ENCODE measurements around the gene SUPT20HL2.
"Not testable (repeated sequence)": the region's sequence is repeated elsewhere in the genome, so short reads cannot be mapped to it uniquely, and the experiment has no call there.

SUPT20HL2 gene

GRCh38 chrX:24314019-24314635, at the start of gene SUPT20HL2:
Gene SUPT20HL2 (minus strand): TSS chrX:24314069. CDS start chrX:24313315, 754 bp downstream.
- TF ChIP-seq POLR2A (IDR thresholded peaks at IDR 0.05; ENCODE audit: low read depth, low read length), result no peak
- DNase-seq (ENCODE audit: insufficient read length, low spot score) (no peak), FAIRE-seq (no peak)

- DNase-seq (ENCODE audit: insufficient read length, low spot score); FAIRE-seq: not testable (repeated sequence)
Measured at GRCh38 chrX:24362089-24362745, 48.3 kb upstream of the SUPT20HL2 start.

GRCh38 chrX:24360272-24360671, 46.4 kb upstream of the SUPT20HL2 start, which contains the start of gene SUPT20HL1:
Gene SUPT20HL1 (plus strand): TSS chrX:24360639. CDS start chrX:24362761, 2,122 bp downstream.
- no peak for TF ChIP-seq POLR2A (IDR thresholded peaks at IDR 0.05; ENCODE audit: low read depth, low read length)
- DNase-seq (ENCODE audit: insufficient read length, low spot score) (no peak), FAIRE-seq (no peak)

GRCh38 chrX:24357106-24357505, 43.2 kb upstream of the SUPT20HL2 start:
- no peak for FAIRE-seq
- no peak for TF ChIP-seq POLR2A (IDR thresholded peaks at IDR 0.05; ENCODE audit: low read depth, low read length)
- DNase-seq (ENCODE audit: insufficient read length, low spot score), result no peak

GRCh38 chrX:24355095-24355494, 41.2 kb upstream of the SUPT20HL2 start:
- FAIRE-seq, result no peak
- no peak for DNase-seq (ENCODE audit: insufficient read length, low spot score)
- no peak for TF ChIP-seq POLR2A (IDR thresholded peaks at IDR 0.05; ENCODE audit: low read depth, low read length)

DNA sequence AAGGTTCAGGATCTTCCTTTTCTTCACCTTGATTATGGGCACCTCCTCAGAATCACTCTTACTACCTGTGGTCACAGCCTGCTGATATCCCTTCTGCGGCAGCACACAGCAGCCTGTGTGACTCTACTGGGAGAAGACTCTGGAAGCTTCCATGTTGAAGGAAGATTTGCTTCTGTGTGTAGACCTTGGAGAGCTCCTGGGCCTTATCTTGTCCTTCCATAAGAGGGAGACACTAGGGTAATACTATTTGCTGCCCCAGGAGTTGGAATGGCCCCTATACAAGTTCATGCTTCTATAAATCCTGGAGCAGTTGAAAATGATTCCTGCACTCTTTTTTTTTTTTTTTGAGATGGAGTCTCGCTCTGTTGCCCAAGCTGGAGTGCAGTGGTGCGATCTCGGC, 36.3 kb upstream of the SUPT20HL2 start:
- DNase-seq (ENCODE audit: insufficient read length, low spot score) (no peak), FAIRE-seq (no peak)
- TF ChIP-seq POLR2A (IDR thresholded peaks at IDR 0.05; ENCODE audit: low read depth, low read length), result no peak

GRCh38 chrX:24347881-24348280, 34.0 kb upstream of the SUPT20HL2 start:
- FAIRE-seq (no peak), DNase-seq (ENCODE audit: insufficient read length, low spot score) (no peak)
- no peak for TF ChIP-seq POLR2A (IDR thresholded peaks at IDR 0.05; ENCODE audit: low read depth, low read length)

DNA sequence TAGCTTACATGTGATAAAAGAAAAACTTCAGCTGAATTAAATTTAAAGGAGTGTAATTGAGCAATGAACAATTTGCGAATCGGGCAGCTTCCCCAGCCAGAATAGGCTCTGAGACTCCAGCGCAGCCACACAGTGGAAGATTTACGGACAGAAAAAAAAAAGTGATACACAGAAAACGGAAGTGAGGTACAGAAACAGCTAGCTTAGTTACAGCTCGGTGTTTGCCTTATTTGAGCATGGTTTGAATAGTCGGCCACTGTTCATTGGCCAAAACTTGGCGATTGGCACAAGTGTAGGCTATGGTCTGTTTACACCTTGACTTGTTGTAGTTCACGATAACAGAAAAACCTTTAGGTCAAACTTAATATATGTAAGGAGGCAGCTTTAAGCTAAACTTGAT, 29.9 kb upstream of the SUPT20HL2 start:
- DNase-seq (ENCODE audit: insufficient read length, low spot score), result no peak
- TF ChIP-seq POLR2A (IDR thresholded peaks at IDR 0.05; ENCODE audit: low read depth, low read length), result no peak
- no peak for FAIRE-seq

GRCh38 chrX:24341795-24342194, 27.9 kb upstream of the SUPT20HL2 start:
- FAIRE-seq (no peak), DNase-seq (ENCODE audit: insufficient read length, low spot score) (no peak)
- TF ChIP-seq POLR2A (IDR thresholded peaks at IDR 0.05; ENCODE audit: low read depth, low read length), result no peak

DNA sequence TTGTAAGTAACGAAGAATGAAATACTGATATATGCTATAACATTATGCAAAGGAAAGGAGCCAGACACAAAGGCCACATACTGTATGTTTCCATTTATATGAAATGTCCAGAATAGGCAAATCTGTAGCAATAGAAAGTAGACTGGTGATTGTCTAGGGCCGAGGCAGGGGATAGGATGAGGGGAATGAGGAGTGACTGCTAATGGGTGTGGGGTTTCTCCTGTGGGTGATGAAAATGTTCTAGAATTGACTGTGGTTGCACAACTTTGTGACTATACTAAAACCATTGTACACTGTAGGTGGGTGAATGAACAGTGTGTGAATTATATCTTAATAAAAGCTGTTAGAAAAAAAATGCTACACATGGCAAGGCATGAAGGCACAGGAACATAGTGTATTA, 26.6 kb upstream of the SUPT20HL2 start:
- no peak for FAIRE-seq
- TF ChIP-seq POLR2A (IDR thresholded peaks at IDR 0.05; ENCODE audit: low read depth, low read length), result no peak
- DNase-seq (ENCODE audit: insufficient read length, low spot score), result no peak

DNA sequence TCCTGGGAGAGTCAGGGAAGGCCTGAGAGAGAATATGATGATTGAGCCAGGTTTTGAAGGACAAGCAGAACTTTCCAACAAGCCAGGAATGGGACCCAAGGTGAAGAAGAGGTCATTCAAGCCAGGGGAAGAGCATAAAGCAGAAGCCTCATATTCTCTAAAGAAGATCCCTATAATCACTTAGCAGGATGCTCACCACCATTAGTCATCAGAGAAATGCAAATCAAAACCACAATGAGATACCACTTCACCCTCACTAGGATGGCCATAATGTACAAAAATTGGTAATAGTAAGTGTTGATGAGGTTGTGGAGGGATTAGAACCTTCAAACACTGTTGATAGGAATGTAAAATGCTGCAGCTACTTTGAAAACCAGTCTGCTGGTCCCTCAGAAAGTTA, 26.0 kb upstream of the SUPT20HL2 start:
- no peak for FAIRE-seq
- no peak for TF ChIP-seq POLR2A (IDR thresholded peaks at IDR 0.05; ENCODE audit: low read depth, low read length)

DNA sequence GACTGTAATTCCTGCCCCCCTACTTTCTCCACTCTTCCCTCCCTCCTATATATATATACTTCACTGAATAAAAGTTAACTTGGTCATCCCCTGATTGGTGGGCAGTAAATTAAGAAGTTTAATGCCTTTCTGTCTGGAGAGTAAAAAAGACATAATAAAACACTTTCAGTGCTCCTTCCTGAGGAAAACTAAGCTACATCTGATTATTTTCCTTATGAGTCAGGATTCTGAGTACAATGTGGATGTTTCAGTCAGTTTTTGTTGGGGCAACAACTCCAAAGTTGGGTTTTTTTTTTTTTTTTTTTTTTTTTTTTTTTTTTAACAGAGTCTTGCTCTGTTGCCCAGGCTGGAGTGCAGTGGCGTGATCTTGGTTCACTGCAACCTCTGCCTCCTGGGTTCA, 22.0 kb upstream of the SUPT20HL2 start:
- DNase-seq (ENCODE audit: insufficient read length, low spot score), result no peak
- no peak for FAIRE-seq
- TF ChIP-seq POLR2A (IDR thresholded peaks at IDR 0.05; ENCODE audit: low read depth, low read length), result no peak

More for the DNA sequence above, 26.0 kb upstream of the SUPT20HL2 start:
- no peak for DNase-seq (ENCODE audit: insufficient read length, low spot score)

- FAIRE-seq, result no peak
- no peak for TF ChIP-seq POLR2A (IDR thresholded peaks at IDR 0.05; ENCODE audit: low read depth, low read length)
- DNase-seq (ENCODE audit: insufficient read length, low spot score), result no peak
Measured at GRCh38 chrX:24334461-24334860, 20.6 kb upstream of the SUPT20HL2 start.

GRCh38 chrX:24333371-24333770, 19.5 kb upstream of the SUPT20HL2 start:
- TF ChIP-seq POLR2A (IDR thresholded peaks at IDR 0.05; ENCODE audit: low read depth, low read length), result no peak

GRCh38 chrX:24332878-24333277, 19.0 kb upstream of the SUPT20HL2 start:
- no peak for DNase-seq (ENCODE audit: insufficient read length, low spot score)
- no peak for TF ChIP-seq POLR2A (IDR thresholded peaks at IDR 0.05; ENCODE audit: low read depth, low read length)
- FAIRE-seq, result no peak

More at GRCh38 chrX:24333371-24333770, 19.5 kb upstream of the SUPT20HL2 start:
- DNase-seq (ENCODE audit: insufficient read length, low spot score), result no peak
- no peak for FAIRE-seq
